CD4-positive, alpha-beta T cell treated with Interleukin-17A for 4 hours (primary cell): ENCODE data around the gene WBP1.
"Not testable (repeated sequence)": the region's sequence is repeated elsewhere in the genome, so short reads cannot be mapped to it uniquely, and the experiment has no call there.

Experiments used
- DNase-seq: peaks from one replicate; pipeline ENCODE4 v3.0.0-alpha.2; 2020; ENCODE audit warnings: mixed read lengths

Gene WBP1

DNA sequence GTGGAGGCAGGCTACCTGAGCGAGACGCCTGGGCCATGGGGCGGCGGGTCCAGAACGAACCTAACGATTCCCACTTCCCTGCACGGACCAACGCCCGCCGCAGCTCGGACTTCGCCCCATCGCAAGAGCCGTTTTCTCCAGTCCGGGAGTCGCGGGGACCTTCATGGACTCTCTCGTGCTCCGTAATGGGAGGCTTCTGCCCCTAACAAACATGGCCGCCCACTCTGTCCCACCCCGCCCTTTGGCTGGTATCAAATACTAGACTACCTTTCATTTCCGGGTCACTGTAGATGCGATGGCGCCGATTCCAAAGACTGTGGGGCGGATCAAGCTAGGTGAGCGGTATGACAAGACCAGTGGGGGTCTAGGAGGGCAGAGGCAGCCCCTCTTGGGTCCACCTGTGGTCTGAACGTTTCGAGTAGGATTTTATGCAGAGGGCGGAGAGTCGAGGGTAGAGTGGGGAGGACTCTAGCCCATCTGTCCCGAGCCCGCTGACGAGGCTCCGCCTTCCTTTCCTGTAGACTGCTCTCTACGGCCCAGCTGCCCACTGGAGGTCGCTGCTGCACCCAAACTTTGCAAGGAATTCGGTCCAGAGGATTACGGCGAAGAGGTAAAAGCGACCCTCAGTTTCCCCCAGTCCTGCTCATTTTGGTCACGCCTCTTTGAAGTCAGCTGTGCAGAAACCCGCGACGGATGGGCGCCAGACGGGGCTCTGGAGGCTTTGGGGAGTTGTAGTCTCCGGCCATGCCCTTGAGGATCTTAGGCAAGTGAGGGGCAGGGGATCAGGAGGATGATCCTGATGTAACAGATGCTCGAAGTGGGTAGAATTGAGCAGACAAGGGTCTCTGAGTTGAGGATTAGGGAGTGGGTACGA is 24.8 kb downstream of the WBP1 start, which contains the start of the genes CCDC142 and TTC31:
Gene CCDC142, minus strand, starts transcription at position 198 of the 874 bp plus-strand sequence. Its CDS starts 161 bp downstream, at position 37.
Gene TTC31, plus strand, starts transcription at position 281 of the 874 bp plus-strand sequence. Its CDS starts 15 bp downstream, at position 296.
- DNase-seq: peak; percentile 95

DNA sequence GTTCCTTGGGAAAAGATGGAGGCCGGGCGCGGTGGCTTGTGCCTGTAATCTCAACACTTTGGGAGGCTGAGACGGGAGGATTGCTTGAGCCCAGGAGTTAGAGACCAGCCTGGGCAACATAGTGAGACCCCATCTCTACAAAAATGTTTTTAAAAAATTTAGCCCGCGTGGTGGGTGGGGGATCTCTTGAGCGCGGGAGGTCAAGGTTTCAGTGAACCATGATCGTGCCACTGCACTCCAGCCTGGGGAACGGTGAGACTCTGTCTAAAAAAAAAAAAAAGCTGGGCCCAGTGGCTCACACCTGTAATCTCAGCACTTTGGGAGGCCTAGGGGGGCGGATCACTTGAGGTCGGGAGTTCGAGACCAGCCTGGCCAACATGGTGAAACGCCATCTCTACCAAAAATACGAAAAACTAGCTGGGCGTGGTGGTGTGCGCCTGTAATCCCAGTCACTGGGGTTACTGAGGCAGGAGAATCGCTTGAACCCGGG is 25.5 kb downstream of the WBP1 start:
- DNase-seq: not testable (repeated sequence)

DNA sequence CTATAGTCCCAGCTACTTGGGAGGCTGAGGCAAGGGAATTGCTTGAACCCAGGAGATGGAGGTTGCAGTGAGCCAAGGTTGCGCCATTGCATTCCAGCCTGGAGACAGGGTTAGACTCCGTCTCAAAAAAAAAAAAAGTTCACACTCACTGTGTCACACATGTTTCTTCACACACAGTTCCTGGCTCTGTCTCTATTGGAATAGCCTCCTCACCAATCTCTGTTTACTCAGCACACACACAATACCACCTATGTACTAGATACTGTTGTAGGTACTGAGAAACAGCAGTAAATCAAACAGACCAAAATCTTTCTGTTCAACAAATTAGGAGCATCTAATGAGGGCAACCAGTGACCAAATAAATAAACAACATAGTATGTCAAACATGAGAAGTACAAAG is 27.9 kb downstream of the WBP1 start:
- no peak for DNase-seq

- no peak for DNase-seq
Observed at GRCh38 chr2:74488643-74489481, 30.6 kb downstream of the WBP1 start.

GRCh38 chr2:74489906-74490305 is 31.7 kb downstream of the WBP1 start:
- DNase-seq: no peak

- no peak for DNase-seq
Observed at GRCh38 chr2:74491648-74492544, 33.7 kb downstream of the WBP1 start.

- DNase-seq: no peak
Observed at GRCh38 chr2:74493546-74493945, 35.3 kb downstream of the WBP1 start.

GRCh38 chr2:74495440-74495839 is 37.2 kb downstream of the WBP1 start:
- no peak for DNase-seq

DNA sequence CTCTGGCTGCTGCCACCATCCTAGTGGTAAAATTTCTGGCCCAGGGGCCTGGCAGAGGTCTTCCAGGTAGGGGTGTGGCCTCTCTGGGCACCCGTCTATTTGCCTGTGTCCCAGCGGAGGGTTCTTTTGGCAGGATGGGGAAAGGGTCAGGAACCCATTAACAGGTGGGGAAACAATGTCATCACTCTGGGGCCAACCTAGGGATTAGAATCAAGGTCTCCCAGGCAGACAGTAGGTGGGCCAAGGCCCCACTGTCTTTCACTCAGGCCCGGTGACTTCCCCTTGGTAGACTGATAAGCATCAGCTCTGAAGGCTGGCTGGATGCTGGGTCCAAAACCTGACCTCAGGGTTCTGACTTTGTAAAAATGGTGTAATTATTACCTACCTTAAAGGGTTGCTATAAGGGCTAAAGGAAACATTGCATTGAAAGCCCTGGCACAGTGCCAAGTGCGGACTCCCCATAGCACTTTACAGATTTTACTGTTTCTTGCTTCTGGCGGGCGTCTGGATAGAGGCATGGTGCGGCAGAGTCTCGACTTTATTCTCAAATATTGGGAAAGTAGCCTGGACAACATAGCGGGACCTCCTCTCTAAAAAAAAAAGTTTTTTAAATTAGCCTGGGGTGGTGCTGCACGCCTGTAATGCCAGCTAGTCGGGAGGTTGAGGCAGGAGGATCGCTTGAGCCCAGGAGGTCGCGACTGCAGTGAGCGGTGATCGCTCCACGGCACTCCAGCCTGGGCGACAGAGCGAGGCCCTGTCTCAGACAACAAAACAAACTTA is 38.9 kb downstream of the WBP1 start:
- no peak for DNase-seq

DNA sequence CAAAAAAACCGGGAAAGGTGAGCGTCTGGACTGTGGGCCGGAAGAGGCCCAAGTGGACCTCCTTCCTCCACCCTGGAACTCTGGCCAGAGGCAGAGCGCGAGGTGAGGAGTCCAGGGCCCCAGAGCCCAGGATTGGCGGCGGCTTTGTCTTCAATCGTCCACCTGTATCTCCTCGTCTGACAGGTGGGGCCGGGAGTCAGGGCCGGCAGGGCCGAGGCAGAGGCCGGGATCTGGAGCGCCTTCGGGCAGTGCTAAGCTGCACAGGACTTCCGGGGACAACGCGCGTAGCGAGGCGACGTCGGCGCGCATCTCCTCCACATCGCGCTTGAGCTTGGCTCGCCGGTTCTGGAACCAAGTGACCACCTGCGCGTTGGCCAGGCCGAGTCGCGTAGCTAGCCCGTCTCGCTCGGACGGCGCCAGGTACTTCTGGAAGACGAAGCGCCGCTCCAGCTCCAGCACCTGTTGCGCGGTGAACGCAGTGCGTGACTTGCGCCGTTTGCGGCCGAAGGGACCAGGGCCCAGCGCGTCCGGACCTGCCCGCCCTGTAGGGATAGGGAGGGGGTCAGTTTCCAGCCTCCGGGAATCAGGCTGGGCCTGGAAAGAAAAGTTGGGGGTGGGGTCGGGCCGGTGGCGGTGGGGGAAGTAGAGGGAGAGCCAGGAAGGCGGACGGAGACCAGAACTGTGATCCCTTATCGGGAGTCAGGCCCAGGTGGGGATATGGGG is 39.7 kb downstream of the WBP1 start:
- peak; percentile 38 for DNase-seq

GRCh38 chr2:74498500-74499266 is 40.4 kb downstream of the WBP1 start:
- peak; percentile 42 for DNase-seq

DNA sequence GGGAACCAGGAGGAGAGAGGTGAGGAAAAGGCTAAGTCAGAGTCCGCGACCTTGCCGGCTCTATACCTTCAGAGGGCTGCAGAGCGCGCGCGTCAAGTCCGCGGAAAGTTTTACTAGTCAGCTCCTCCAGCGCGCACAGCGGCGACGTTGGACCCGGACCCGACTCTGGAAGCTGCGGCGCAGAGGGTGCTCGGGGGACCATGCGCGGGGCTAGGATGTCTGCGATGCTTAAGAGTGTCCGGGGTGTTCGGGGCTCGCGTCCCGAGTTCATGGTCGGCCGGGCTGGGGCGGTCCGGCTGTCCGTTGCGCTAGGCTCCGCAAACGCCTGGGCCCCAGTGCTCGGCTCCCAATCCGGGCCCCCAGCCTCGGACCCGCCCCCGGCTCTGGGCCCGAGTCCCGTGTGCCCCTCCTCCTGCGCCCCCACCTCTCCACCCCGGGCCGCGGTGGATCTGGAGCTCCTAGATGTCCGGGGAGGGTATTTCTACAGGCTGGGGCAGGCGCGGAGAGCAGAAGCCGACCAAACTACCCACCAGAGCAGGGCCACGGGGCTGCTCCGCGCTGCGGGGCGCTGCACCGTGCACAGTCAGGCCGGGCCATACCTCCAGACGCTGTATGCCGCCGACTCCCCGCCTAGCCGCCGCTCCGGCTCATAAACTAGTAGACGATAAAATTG is 41.2 kb downstream of the WBP1 start, which contains the start of gene LBX2:
Gene LBX2, minus strand, starts transcription at position 337 of the 673 bp plus-strand sequence. Its CDS starts 66 bp downstream, at position 271.
- no peak for DNase-seq

DNA sequence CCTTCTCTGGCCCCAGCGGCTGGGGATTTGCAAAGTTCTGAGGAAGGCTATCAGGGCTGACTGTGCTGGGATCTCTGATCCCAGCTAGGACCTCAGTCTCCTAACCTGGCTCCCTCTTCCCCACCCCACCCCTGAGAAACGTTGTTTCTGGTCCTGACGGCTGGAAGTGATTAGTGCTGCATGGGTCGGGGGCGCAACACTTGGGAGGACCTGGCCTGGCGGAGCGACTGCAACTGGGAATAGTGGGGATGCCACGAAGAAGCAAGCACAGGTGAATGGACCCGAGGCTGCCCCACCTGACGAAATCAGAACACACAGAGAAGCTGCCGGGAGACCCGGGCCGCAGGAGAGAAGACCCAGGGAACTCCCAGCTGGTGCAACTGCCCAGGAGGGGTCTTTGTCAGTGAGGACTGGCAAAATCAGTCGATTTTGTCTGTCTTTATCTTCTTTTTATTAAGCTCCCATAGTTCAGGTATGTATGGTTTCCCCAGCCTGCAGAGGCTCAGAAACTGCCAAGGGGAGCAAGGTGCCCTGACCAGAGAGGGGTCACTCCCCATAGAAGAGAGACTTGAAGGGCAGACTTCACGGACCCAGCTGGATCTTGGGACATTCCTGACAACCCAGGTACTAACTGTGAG is 41.8 kb downstream of the WBP1 start:
- no peak for DNase-seq

- no peak for DNase-seq
Observed at GRCh38 chr2:74500578-74500946, 42.3 kb downstream of the WBP1 start.

DNA sequence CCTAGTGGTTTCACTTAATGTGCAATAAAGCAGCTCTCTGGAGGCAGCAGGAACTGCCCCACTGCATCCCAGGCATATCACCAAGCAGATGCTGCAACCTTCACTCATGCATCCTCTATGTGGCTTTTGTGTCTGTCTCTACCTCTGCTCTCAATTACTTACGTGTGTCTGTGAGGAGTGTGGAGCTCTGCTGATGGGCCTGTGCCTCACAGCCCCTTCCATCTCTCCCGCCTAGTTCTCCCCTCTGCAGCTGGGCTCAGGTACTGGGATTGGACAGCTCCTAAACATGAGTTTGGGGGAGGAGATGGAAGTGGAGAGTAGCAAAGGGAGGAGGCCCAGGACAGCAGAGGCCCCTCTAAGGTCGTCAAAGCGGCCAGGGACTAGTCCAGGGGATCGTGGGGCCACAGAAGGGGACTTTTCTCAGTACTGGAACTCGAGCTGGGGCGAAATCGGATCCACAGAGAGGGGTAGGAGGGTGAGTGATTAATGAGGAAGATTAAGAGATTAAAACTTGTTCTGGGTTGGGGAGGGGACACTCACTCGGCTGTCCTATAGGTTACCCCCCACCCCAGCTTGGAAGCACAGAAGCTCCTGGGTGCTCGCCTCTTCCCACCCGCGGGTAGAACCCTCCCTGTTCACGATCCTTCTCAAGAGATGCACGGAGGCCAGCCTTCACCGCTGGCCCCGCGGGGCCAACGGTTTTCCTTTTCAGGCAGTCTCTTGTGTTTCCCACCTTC is 43.3 kb downstream of the WBP1 start:
- DNase-seq: no peak

DNA sequence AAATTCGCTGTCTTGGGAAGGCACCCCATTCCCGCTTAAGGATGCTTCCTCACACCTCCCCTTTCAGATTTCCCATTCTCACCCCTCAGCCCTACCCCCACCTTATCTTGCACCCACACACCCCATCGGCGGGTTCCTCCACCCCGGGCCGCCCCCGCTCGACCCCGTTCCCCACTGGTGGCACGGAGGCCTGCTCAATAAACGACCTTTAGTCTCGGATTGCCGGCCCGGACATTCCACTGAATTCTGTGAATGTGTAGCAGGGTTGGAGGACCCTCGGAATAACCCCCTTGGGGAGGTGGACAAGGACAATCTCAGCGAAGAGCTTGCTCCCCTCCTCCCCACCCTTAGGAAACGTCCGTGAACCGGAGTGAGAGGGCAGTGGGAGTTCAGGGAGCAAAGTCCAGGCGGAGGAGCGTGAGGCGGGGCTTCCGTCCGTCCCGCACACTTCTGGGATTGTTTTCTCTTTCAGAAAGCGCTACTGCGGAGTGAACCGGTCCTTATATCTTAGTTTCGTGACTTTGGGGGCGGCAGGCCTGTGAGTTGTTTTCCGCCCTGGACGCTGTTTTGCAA is 44.0 kb downstream of the WBP1 start:
- DNase-seq: no peak

- peak; percentile 60 for DNase-seq
Observed at GRCh38 chr2:74502720-74503505, 44.7 kb downstream of the WBP1 start.
